SU-DHL-6 (cell line): ENCODE measurements around the gene GALE.

ENCODE experiments used
- H2AFZ ChIP-seq: fragments of 200-600 bp; sonication (generic); 2 replicates; pipeline ENCODE4 v1.6.1; 2014; ENCODE audit warnings: low read depth, mild to moderate bottlenecking, moderate library complexity, mixed read lengths, antibody characterized with exemption, low read length; ENCODE audit not compliant: severe bottlenecking
- H3F3A ChIP-seq: fragments of 200-600 bp; shearing (Covaris generic); 2 replicates; pipeline ENCODE4 v1.6.0; 2016; ENCODE audit warnings: antibody characterized with exemption, mild to moderate bottlenecking; ENCODE audit not compliant: insufficient read depth
- H3K27ac ChIP-seq: fragments of 200-600 bp; sonication (generic); 2 replicates; pipeline ENCODE4 v1.5.1; 2016; ENCODE audit warnings: low read depth, mild to moderate bottlenecking, low read length, moderate library complexity, mixed read lengths
- H3K27me3 ChIP-seq: fragments of 200-600 bp; sonication (generic), shearing (Covaris generic); 2 replicates; pipeline ENCODE4 v1.6.0; 2014; ENCODE audit warnings: mild to moderate bottlenecking, low read length
- H3K36me3 ChIP-seq: fragments of 200-600 bp; sonication (generic); 2 replicates; pipeline ENCODE4 v1.6.1; 2014; ENCODE audit warnings: mild to moderate bottlenecking, low read length, mixed read lengths
- H3K4me2 ChIP-seq: fragments of 300-600, 200-600 bp; shearing (Covaris generic), sonication (generic); 2 replicates; pipeline ENCODE4 v1.6.0; 2014; ENCODE audit warnings: low read length, low read depth, mild to moderate bottlenecking; ENCODE audit not compliant: poor library complexity, severe bottlenecking
- H3K4me3 ChIP-seq: fragments of 200-600 bp; sonication (generic); 2 replicates; pipeline ENCODE4 v1.5.1; 2014; ENCODE audit warnings: antibody characterized with exemption, low read length, mild to moderate bottlenecking, mixed read lengths; ENCODE audit not compliant: insufficient read depth, poor library complexity, severe bottlenecking
- H3K79me2 ChIP-seq: fragments of 200-600 bp; sonication (generic); 2 replicates; pipeline ENCODE4 v1.6.1; 2014; ENCODE audit warnings: mild to moderate bottlenecking, low read length, moderate library complexity; ENCODE audit not compliant: insufficient read depth
- H3K9ac ChIP-seq: fragments of 200-600 bp; sonication (generic); 2 replicates; pipeline ENCODE4 v1.7.0; 2014; ENCODE audit warnings: mild to moderate bottlenecking, low read length
- H3K9me2 ChIP-seq: fragments of 200-600 bp; sonication (generic); replicated peaks from 2 replicates; pipeline ENCODE4 v1.6.1; 2014; ENCODE audit warnings: low read length; ENCODE audit not compliant: insufficient read depth
- H3K9me3 ChIP-seq: fragments of 200-600 bp; sonication (generic); 2 replicates; pipeline ENCODE4 v1.6.1; 2014; ENCODE audit warnings: low read length, mixed read lengths; ENCODE audit not compliant: insufficient read depth
- H4K20me1 ChIP-seq: fragments of 200-600 bp; sonication (generic); 2 replicates; pipeline ENCODE4 v1.6.1; 2014; ENCODE audit warnings: low read depth, mild to moderate bottlenecking, antibody characterized with exemption, low read length, moderate library complexity, mixed read lengths
- EZH2phosphoT487 ChIP-seq: fragments of 200-600 bp; sonication (generic), shearing (Covaris generic); conservative IDR thresholded peaks from 2 replicates; pipeline ENCODE4 v1.6.1; 2018; ENCODE audit warnings: mild to moderate bottlenecking, antibody characterized with exemption, low read length, moderate library complexity, mixed read lengths
- TF ChIP-seq, protein P1 (sequence below): fragments of 200-600 bp; sonication (generic); IDR thresholded peaks from one replicate; pipeline ENCODE4 v1.5.1; 2017; ENCODE audit warnings: antibody characterized with exemption, mild to moderate bottlenecking, low read length, moderate library complexity; ENCODE audit not compliant: insufficient read depth, poor library complexity, severe bottlenecking

GALE gene

DNA sequence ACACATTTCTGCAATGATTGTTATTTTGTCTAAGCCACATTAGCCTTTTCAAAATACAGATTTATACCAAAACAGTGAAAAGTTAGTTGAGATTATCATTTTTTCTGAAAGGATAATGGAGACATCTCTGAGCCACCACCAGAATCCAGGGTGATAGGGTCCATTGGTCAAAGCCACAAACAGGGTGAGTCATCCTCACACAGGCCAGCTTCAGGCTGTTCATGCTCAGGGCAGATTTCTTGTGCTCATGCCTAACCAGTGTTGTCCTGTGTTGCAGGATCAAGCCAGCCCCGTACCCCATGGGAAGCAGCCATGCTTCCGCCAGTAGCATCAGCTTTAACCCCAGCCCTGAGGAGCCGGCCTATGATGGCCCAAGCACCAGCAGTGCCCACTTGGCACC, 43.9 kb downstream of the GALE start:
- H3K9ac ChIP-seq: no peak overlapping the region
- no peaks in the 10 kb centered on the region for H4K20me1 ChIP-seq

DNA sequence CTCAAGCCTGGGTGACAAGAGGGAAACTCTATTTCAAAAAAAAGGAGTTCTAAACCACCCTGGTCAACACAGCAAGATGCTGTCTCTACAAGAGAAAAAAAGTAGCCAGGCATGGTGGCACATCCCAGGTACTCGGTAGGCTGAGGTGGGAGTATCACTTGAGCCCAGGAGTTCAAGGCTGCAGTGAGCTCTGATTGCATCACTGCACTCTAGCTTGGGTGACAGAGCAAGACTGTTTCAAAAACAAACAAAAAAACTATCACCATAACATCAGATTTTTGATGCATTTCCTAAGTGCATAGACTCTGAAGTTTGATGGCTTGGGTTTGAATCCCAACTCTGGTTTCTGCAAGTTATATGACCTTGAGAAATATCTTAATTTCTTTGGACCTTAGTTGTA, 47.6 kb downstream of the GALE start:
- no peaks in the 10 kb centered on the region for H3K27me3 ChIP-seq
- H3K79me2 ChIP-seq: peaks cover 10% of the 10 kb centered on the region
- H3F3A ChIP-seq: no peaks in the 10 kb centered on the region
- H4K20me1 ChIP-seq: no peaks in the 10 kb centered on the region
- no peak overlapping the region for H3K4me3 ChIP-seq
- H3K9me3 ChIP-seq: no peaks in the 10 kb centered on the region
- H2AFZ ChIP-seq: no peak overlapping the region
- no peak for TF ChIP-seq EZH2phosphoT487
- TF ChIP-seq, protein P1, sequence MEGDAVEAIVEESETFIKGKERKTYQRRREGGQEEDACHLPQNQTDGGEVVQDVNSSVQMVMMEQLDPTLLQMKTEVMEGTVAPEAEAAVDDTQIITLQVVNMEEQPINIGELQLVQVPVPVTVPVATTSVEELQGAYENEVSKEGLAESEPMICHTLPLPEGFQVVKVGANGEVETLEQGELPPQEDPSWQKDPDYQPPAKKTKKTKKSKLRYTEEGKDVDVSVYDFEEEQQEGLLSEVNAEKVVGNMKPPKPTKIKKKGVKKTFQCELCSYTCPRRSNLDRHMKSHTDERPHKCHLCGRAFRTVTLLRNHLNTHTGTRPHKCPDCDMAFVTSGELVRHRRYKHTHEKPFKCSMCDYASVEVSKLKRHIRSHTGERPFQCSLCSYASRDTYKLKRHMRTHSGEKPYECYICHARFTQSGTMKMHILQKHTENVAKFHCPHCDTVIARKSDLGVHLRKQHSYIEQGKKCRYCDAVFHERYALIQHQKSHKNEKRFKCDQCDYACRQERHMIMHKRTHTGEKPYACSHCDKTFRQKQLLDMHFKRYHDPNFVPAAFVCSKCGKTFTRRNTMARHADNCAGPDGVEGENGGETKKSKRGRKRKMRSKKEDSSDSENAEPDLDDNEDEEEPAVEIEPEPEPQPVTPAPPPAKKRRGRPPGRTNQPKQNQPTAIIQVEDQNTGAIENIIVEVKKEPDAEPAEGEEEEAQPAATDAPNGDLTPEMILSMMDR: no peak
- H3K36me3 ChIP-seq: peaks cover 39% of the 10 kb centered on the region
- H3K9me2 ChIP-seq: no peaks in the 10 kb centered on the region
- H3K9ac ChIP-seq: no peak overlapping the region
- H3K4me2 ChIP-seq: no peak overlapping the region
- no peak overlapping the region for H3K27ac ChIP-seq

More for the DNA sequence above, 43.9 kb downstream of the GALE start:
- Histone ChIP-seq H3K36me3 (peaks cover 39% of the 10 kb centered on the region), H3K79me2 (0 out of 2 replicates have a peak, but pooled peaks cover under 1% of the 10 kb centered on the region), H3K9me3 (no peaks in the 10 kb centered on the region), H3K4me3 (no peak overlapping the region), H3K27ac (no peak overlapping the region), H3F3A (no peaks in the 10 kb centered on the region), H2AFZ (no peak overlapping the region), H3K4me2 (no peak overlapping the region), H3K27me3 (no peaks in the 10 kb centered on the region), H3K9me2 (no peaks in the 10 kb centered on the region)
- TF ChIP-seq EZH2phosphoT487: no peak
- TF ChIP-seq, protein P1: no peak

DNA sequence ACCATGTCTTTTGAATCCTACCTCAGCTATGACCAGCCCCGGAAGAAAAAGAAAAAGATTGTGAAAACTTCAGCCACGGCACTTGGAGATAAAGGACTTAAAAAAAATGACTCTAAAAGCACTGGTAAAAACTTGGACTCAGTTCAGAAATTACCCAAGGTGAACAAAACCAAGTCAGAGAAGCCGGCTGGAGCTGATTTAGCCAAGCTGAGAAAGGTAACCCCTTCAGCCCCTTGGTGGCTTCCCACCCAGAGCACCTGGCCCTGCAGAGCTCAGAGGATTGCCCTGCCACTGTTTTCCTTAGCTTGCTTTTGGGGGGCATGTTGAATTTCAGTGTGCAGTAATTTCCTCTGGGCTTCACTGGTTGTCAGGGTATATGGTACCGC, 48.7 kb downstream of the GALE start:
- H3K27ac ChIP-seq: no peak overlapping the region
- no peak overlapping the region for H3K9ac ChIP-seq
- H4K20me1 ChIP-seq: no peaks in the 10 kb centered on the region
- H3K9me3 ChIP-seq: no peaks in the 10 kb centered on the region
- H3K9me2 ChIP-seq: no peaks in the 10 kb centered on the region
- H3K4me3 ChIP-seq: no peak overlapping the region
- H3K4me2 ChIP-seq: no peak overlapping the region
- no peak for TF ChIP-seq EZH2phosphoT487
- TF ChIP-seq, protein P1: no peak
- no peak overlapping the region for H2AFZ ChIP-seq
- H3K36me3 ChIP-seq: peaks cover 33% of the 10 kb centered on the region
- peaks cover under 1% of the 10 kb centered on the region; the same call in 1 of the 2 replicates for H3F3A ChIP-seq
- no peaks in the 10 kb centered on the region for H3K27me3 ChIP-seq
- H3K79me2 ChIP-seq: peaks cover 21% of the 10 kb centered on the region
